IMR-90 (cell line): ENCODE results near the gene KRTDAP. TPM values are rescaled to one million over a fixed set of nuclear protein-coding genes. Genes with fewer than 3 reads are reported as not detected.

Experiments
- ATAC-seq: fragments of 200-7000 bp; cut with Tn5 transposase; 2 replicates; pipeline ENCODE4 v1.9.1; 2020; ENCODE audit warnings: low read depth, mild to moderate bottlenecking, moderate library complexity
- BruUV-seq: library from RNA; stranded (reverse); fragments of 400-500 nt; replicated peaks from 2 replicates; lab custom pipeline; 2021; lab: Mats Ljungman, UMichigan
- CTCF ChIA-PET: fragments of 300-600 bp; formaldehyde crosslinking; extraction: SDS; loops from one replicate; lab custom pipeline; 2021; ENCODE audit warnings: antibody characterized with exemption; lab: Yijun Ruan, JAX
- POLR2A ChIA-PET: fragments of 300-600 bp; sonication (Branson Sonifier 250); formaldehyde crosslinking; loops from one replicate; lab custom pipeline; 2022; ENCODE audit warnings: antibody characterized with exemption; ENCODE audit not compliant: unreplicated experiment; lab: Charles Lee
- DNase-seq: peaks from one replicate; pipeline ENCODE4 v3.0.0; 2013
- H2AFZ ChIP-seq: replicated peaks from 2 replicates; pipeline ENCODE3; 2013; ENCODE audit warnings: low read length, mild to moderate bottlenecking; ENCODE audit not compliant: poor library complexity
- H2AK5ac ChIP-seq: 2 replicates; pipeline ENCODE4 v1.6.1; 2013; ENCODE audit warnings: low read depth, low read length, inconsistent platforms
- H2AK9ac ChIP-seq: replicated peaks from 2 replicates; pipeline ENCODE3; 2013; ENCODE audit warnings: mild to moderate bottlenecking, low read depth, low read length, moderate library complexity; ENCODE audit not compliant: poor library complexity
- H2BK120ac ChIP-seq: 2 replicates; pipeline ENCODE4 v1.6.1; 2013; ENCODE audit warnings: low read depth, low read length, inconsistent platforms
- H2BK15ac ChIP-seq: 3 replicates; pipeline ENCODE4 v1.6.1; 2013; ENCODE audit warnings: low read depth, low read length, inconsistent platforms
- H2BK20ac ChIP-seq: 2 replicates; pipeline ENCODE4 v1.6.1; 2013; ENCODE audit warnings: low read depth, mild to moderate bottlenecking, inconsistent platforms, low read length, moderate library complexity
- H2BK5ac ChIP-seq: 2 replicates; pipeline ENCODE4 v1.6.1; 2013; ENCODE audit warnings: mild to moderate bottlenecking, low read depth, low read length, inconsistent platforms; ENCODE audit not compliant: poor library complexity, severe bottlenecking
- H3K14ac ChIP-seq: replicated peaks from 2 replicates; pipeline ENCODE4 v1.6.1; 2013; ENCODE audit warnings: low read depth, low read length, inconsistent platforms
- H3K18ac ChIP-seq: 2 replicates; pipeline ENCODE4 v1.6.1; 2013; ENCODE audit warnings: low read depth, low read length, control low read depth
- H3K23ac ChIP-seq: 2 replicates; pipeline ENCODE4 v1.6.1; 2013; ENCODE audit warnings: low read depth, low read length, inconsistent platforms
- H3K27ac ChIP-seq: 2 replicates; pipeline ENCODE4 v1.5.1; 2013; ENCODE audit warnings: mild to moderate bottlenecking, control low read depth, low read length; ENCODE audit not compliant: insufficient read depth
- H3K27me3 ChIP-seq: 2 replicates; pipeline ENCODE4 v1.6.1; 2013; ENCODE audit warnings: low read length; ENCODE audit not compliant: control insufficient read depth, insufficient read depth
- H3K36me3 ChIP-seq: 2 replicates; pipeline ENCODE4 v1.6.1; 2013; ENCODE audit warnings: low read length, mixed read lengths; ENCODE audit not compliant: control insufficient read depth, insufficient read depth
- H3K4ac ChIP-seq: 2 replicates; pipeline ENCODE4 v1.6.1; 2013; ENCODE audit warnings: low read depth, low read length, inconsistent platforms
- H3K4me1 ChIP-seq: 2 replicates; pipeline ENCODE4 v1.6.1; 2013; ENCODE audit warnings: low read length, mixed read lengths; ENCODE audit not compliant: control insufficient read depth, insufficient read depth
- H3K4me2 ChIP-seq: 2 replicates; pipeline ENCODE4 v1.6.1; 2013; ENCODE audit warnings: low read depth, mild to moderate bottlenecking, control low read depth, low read length, moderate library complexity
- H3K4me3 ChIP-seq: 2 replicates; pipeline ENCODE4 v1.5.1; 2013; ENCODE audit warnings: low read depth, mild to moderate bottlenecking, control low read depth, low read length, moderate library complexity; ENCODE audit not compliant: insufficient read depth
- H3K56ac ChIP-seq: 2 replicates; pipeline ENCODE4 v1.6.1; 2013; ENCODE audit warnings: low read length, inconsistent platforms; ENCODE audit not compliant: insufficient read depth; ENCODE audit errors: extremely low read depth
- H3K79me1 ChIP-seq, 2 experiments: 2 replicates each; pipeline ENCODE4 v1.6.1; 2013; ENCODE audit warnings: low read length in 2 of 2, inconsistent platforms in 1 of 2, low read depth in 1 of 2
- H3K9ac ChIP-seq: 2 replicates; pipeline ENCODE4 v1.6.1; 2013; ENCODE audit warnings: low read depth, low read length, control low read depth
- H3K9me1 ChIP-seq: 2 replicates; pipeline ENCODE4 v1.6.1; 2013; ENCODE audit warnings: low read length, inconsistent platforms; ENCODE audit not compliant: insufficient read depth
- H3K9me3 ChIP-seq: 2 replicates; pipeline ENCODE4 v1.6.1; 2013; ENCODE audit warnings: low read length; ENCODE audit not compliant: control insufficient read depth, insufficient read depth
- H4K20me1 ChIP-seq: 2 replicates; pipeline ENCODE4 v1.6.1; 2013; ENCODE audit warnings: low read length, inconsistent platforms; ENCODE audit not compliant: insufficient read depth
- H4K5ac ChIP-seq: 2 replicates; pipeline ENCODE4 v1.6.1; 2013; ENCODE audit warnings: mild to moderate bottlenecking, low read depth, low read length, control low read depth
- H4K8ac ChIP-seq, 2 experiments: 2 replicates each; pipeline ENCODE4 v1.6.1; 2013; ENCODE audit warnings: low read depth in 2 of 2, low read length in 2 of 2, control low read depth in 1 of 2, inconsistent platforms in 1 of 2
- H4K91ac ChIP-seq: 2 replicates; pipeline ENCODE4 v1.6.1; 2013; ENCODE audit warnings: low read depth, low read length, inconsistent platforms; ENCODE audit not compliant: insufficient read depth
- MAZ ChIP-seq: IDR thresholded peaks from 2 replicates; pipeline ENCODE4 v1.6.1; 2012; ENCODE audit warnings: low read depth, mild to moderate bottlenecking, low read length, improper control_type of control experiment, moderate library complexity, borderline replicate concordance
- NFE2L2 ChIP-seq: fragments of 150-350 bp; IDR thresholded peaks from 2 replicates; pipeline ENCODE4 v1.6.1; 2016; ENCODE audit warnings: low read depth, mild to moderate bottlenecking, low read length
- POLR2A ChIP-seq: IDR thresholded peaks from 2 replicates; pipeline ENCODE4 v1.6.1; 2012; ENCODE audit warnings: mild to moderate bottlenecking, low read depth, low read length
- WGBS, 2 experiments: methylation state at CpG; one replicate each; pipeline versions ENCODE4 v1.1.5 to v1.1.7; 2013; ENCODE audit warnings: missing lambda C conversion rate in 2 of 2; ENCODE audit not compliant: insufficient read length in 1 of 2; ENCODE audit errors: extremely low coverage in 2 of 2; 5-methylcytosine and 5-hydroxymethylcytosine counted together
- dilution Hi-C: fragments of 300-500 bp; cut with HindIII; formaldehyde crosslinking; loops from one replicate; pipeline ENCODE4 v1.14.3; 2018; ENCODE audit warnings: low sequenced_read_pairs; ENCODE audit not compliant: unreplicated experiment
- in situ Hi-C: fragments of 300-500 bp; cut with MboI; formaldehyde crosslinking; loops from 3 replicates; pipeline ENCODE4 v1.14.3; 2019; ENCODE audit warnings: low sequenced_read_pairs, inconsistent platforms, mixed read lengths
- intact Hi-C: fragments of 100-400 bp; cut with micrococcal nuclease; formaldehyde crosslinking; loops from 2 replicates; pipeline ENCODE4 v1.10.0; 2022
- polyA plus RNA-seq, 3 experiments: library from polyadenylated mRNA; depleted of rRNA; stranded (reverse); fragments of >200 nt; gene quantifications; 2 replicates each; pipeline ENCODE4 v1.2.3, GENCODE V29; 2012; ENCODE audit warnings: low replicate concordance in 1 of 3
- total RNA-seq: library from RNA; depleted of rRNA; stranded (reverse); fragments of >200 nt; gene quantifications from 2 replicates; pipeline ENCODE4 v1.2.3, GENCODE V29; 2012
- TF ChIP-seq, protein P1 (sequence below): fragments of 150-350 bp; IDR thresholded peaks from 2 replicates; pipeline ENCODE4 v1.6.1; 2016; ENCODE audit warnings: low read depth, mild to moderate bottlenecking, low read length, moderate library complexity, borderline replicate concordance

Gene KRTDAP
- total and polyA plus RNA-seq, 2 of the 4 experiments (the other 2 are of a cell fraction), result not detected

DNA sequence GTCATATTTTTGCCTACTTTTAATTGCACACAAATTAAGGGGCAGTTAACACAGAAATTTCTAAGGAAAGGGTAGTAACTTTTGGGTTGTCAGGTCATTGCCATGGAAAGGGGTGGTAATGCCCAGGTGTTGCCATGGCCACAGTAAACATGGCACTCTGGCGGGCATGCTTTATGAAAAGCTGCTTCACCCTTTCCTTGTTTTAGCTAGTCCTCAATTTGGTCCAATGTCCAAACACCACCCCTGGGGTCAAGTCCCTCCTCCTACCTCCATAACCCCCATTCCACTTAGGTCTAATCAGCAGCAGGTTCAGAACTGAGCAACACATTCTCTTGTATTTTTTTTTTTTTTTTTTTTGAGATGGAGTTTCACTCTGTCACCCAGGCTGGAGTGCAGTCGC lies 35.6 kb downstream of the KRTDAP start:
- POLR2A ChIA-PET, result no interaction called here
- WGBS, 2 experiments, result 83% methylated on average over 1 of the region's 2 CpGs; no CpG with 5 or more reads in 1 of the 2 experiments
- BruUV-seq, result no TSS peak

More for the DNA sequence above, 35.6 kb downstream of the KRTDAP start:
- no peak overlapping the region for H4K8ac ChIP-seq
- H2AFZ ChIP-seq, result no peak overlapping the region
- TF ChIP-seq, protein P1, sequence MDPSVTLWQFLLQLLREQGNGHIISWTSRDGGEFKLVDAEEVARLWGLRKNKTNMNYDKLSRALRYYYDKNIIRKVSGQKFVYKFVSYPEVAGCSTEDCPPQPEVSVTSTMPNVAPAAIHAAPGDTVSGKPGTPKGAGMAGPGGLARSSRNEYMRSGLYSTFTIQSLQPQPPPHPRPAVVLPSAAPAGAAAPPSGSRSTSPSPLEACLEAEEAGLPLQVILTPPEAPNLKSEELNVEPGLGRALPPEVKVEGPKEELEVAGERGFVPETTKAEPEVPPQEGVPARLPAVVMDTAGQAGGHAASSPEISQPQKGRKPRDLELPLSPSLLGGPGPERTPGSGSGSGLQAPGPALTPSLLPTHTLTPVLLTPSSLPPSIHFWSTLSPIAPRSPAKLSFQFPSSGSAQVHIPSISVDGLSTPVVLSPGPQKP, result no peak
- TF ChIP-seq MAZ (no peak), POLR2A (no peak), NFE2L2 (no peak)
- H3K9me1 ChIP-seq, result no peaks in the 10 kb centered on the region
- H2BK20ac ChIP-seq, result no peak overlapping the region
- H3K9ac ChIP-seq, result no peak overlapping the region
- no peak for DNase-seq
- in situ Hi-C loops (no loop called here), dilution Hi-C loops (no loop called here), intact Hi-C loops (no loop called here)
- H3K79me1 ChIP-seq, result no peaks in the 10 kb centered on the region
- no peak overlapping the region for H3K18ac ChIP-seq
- H2AK9ac ChIP-seq, result no peak overlapping the region
- H2AK5ac ChIP-seq, result no peak overlapping the region
- no peak overlapping the region for H3K14ac ChIP-seq
- no peak for ATAC-seq
- no peak overlapping the region for H4K91ac ChIP-seq
- peaks cover 3% of the 10 kb centered on the region; the same call in 1 of the 2 replicates for H3K27me3 ChIP-seq
- no peaks in the 10 kb centered on the region for H3K4me1 ChIP-seq
- H3K4ac ChIP-seq, result no peak overlapping the region
- no peak overlapping the region for H3K27ac ChIP-seq
- no peak overlapping the region for H3K23ac ChIP-seq
- H2BK5ac ChIP-seq, result no peak overlapping the region
- no peaks in the 10 kb centered on the region for H4K20me1 ChIP-seq
- no peaks in the 10 kb centered on the region for H3K9me3 ChIP-seq
- no peaks in the 10 kb centered on the region for H3K36me3 ChIP-seq
- H2BK15ac ChIP-seq, result no peak overlapping the region
- no peak overlapping the region for H2BK120ac ChIP-seq
- CTCF ChIA-PET, result no interaction called here
- H3K4me3 ChIP-seq, result no peak overlapping the region
- H3K4me2 ChIP-seq, result no peak overlapping the region
- H3K56ac ChIP-seq, result no peak overlapping the region
- H4K5ac ChIP-seq, result no peak overlapping the region
